ENCODE results near the gene PCSK5.

GRCh38 chr9:75850459-75851200 lies 39.8 kb upstream of the PCSK5 start:
- TF ChIP-seq CTCF (IDR thresholded peaks at IDR 0.05) (no peak), POLR2A (IDR thresholded peaks at IDR 0.05) (no peak)
